Choroid plexus epithelial cell (primary cell): Measurements from ENCODE around the gene CNNM4.

ENCODE experiments used
- DNase-seq: peaks from one replicate; pipeline ENCODE4 v3.0.0-alpha.2; 2010; ENCODE audit warnings: low read depth
- H3K4me3 ChIP-seq: 2 replicates; pipeline ENCODE4 v1.5.1; 2011; ENCODE audit warnings: low read depth, mild to moderate bottlenecking, control low read depth, low read length, moderate library complexity
- CTCF ChIP-seq: conservative IDR thresholded peaks from 2 replicates; pipeline ENCODE4 v1.5.1; 2011; ENCODE audit warnings: low read depth, mild to moderate bottlenecking, control low read depth, inconsistent platforms, low read length, moderate library complexity

CNNM4 gene

DNA sequence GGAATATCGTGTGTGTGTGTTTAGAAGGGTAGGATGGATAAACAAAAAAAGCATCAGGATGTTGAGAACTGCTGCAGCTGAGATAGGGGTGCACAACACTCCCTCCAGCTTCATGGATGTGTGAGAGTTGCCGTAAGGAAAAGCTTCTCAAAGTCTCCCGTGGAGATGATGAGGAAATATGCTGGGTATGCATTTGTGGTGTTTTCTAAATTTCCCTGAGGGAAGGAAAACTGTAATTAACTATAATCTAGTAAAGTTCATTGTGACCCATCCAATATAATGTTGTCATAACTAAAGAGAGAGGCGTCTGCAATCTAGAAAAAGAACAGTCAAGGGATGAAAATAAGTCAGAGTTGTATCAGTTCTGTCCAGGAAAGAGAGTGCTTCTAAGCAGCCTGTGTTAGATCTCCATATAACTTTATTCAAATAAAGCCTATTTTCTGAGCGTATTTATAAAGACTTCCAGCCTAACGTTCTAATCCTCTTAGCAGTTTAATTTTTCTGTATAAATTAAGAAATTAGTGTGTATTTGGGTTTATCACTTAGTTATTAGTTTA, 13.6 kb upstream of the CNNM4 start:
- no peak overlapping the region for H3K4me3 ChIP-seq
- no peak for DNase-seq
- TF ChIP-seq CTCF = no peak

- no peak for DNase-seq
- H3K4me3 ChIP-seq = no peak overlapping the region
- TF ChIP-seq CTCF = no peak
These were observed 8.9 kb upstream of the CNNM4 start for GRCh38 chr2:96751800-96752199.

- no peak overlapping the region for H3K4me3 ChIP-seq
- no peak for DNase-seq
- TF ChIP-seq CTCF = no peak
These were observed 6.9 kb upstream of the CNNM4 start for GRCh38 chr2:96753661-96754282.

DNA sequence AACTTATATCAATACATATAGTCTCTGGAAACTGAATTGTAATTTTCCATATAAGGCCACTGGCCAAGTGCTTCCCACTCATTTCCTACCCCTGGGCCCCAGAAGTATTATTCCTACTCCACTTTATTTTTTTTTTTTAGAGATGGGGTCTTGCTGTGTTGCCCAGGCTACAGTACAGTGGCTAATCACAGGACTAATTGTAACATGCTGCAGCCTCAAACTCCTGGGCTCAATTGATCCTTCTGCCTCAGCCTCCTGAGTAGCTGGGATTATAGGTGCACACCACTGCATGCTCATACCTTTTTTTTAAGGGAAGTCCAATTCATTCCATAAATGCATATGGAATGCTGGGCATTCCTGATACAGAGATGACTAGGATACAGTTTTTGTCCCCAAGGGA, 6.4 kb upstream of the CNNM4 start:
- no peak for DNase-seq
- TF ChIP-seq CTCF = no peak
- no peak overlapping the region for H3K4me3 ChIP-seq

DNA sequence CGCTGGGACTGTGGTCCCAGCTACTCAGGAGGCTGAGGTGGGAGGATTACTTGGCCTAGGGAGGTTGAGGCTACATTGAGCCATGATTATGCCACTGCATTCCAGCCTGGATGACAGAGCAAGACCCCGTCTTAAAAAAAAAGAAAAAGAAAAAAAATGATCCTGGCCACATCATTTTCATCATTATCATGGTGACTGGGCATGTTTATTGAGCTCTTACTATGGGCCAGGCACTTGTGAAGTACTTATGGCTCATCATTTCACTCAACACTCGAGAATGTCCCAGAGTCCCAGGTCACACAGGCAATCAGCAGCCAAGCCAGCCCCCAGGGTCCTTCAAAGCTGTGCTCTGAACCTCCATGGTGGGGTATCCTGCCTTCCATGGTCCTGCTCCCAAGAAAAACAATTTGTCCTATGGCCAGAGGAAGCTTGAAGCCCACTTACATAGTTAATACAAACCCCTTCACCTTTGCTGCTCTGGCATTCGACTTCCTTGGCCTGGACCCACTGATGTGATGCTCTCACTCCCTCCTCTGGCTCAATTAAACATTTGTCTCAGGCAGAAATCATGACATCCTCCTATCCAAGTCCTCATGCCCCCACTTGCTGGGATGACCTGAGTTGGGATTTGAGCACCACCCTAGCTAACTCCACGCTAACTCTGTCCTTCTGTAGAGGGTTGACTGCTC, 3.8 kb upstream of the CNNM4 start:
- no peak for DNase-seq
- TF ChIP-seq CTCF = peak; percentile 25
- H3K4me3 ChIP-seq = no peak overlapping the region

GRCh38 chr2:96757477-96757860, 3.2 kb upstream of the CNNM4 start:
- no peak overlapping the region for H3K4me3 ChIP-seq
- TF ChIP-seq CTCF = no peak
- no peak for DNase-seq

DNA sequence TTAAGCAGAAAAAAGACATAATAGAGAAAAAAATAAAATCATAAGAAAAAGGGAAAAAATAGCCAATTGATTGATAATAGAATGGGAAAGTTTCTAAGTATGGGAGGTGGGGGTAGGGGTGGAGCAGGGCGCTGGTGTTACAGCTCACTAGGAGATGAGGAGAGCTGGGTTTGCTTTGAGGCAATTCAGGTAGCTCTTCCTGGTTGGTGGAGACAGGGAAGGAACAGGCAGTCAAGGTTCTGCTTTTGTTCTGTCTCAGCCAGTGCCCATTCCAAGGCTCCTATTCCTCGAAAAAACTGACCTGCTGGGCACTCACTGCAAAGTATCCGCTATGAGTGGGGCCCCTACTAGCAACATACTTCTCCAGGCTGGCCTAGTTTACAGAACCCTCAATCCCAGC, 1.7 kb upstream of the CNNM4 start:
- no peak for TF ChIP-seq CTCF
- no peak overlapping the region for H3K4me3 ChIP-seq
- DNase-seq = no peak
